Measurements from ENCODE around the gene TMEM181.
"Not testable (repeated sequence)": the region's sequence is repeated elsewhere in the genome, so short reads cannot be mapped to it uniquely, and the experiment has no call there.

The TMEM181 gene

DNA sequence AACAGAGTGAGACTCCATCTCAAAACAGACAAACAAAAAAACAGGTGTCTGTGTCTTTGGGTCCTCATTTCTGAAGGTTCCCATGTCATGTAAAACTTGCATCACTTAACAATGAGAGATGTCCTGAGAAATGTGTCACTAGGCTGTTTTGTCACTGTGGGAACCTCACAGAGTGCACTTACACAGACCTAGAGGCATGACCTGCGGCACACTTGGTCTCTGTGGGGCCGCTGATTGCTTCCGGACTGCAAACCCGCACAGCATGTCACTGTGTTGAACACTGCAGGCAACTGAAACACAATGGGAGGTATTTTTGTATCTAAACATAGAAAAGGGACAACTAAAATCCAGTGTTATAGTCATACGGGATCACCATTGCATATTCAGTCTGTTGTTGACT lies 42.3 kb upstream of the TMEM181 start:
- TF ChIP-seq, protein P1, sequence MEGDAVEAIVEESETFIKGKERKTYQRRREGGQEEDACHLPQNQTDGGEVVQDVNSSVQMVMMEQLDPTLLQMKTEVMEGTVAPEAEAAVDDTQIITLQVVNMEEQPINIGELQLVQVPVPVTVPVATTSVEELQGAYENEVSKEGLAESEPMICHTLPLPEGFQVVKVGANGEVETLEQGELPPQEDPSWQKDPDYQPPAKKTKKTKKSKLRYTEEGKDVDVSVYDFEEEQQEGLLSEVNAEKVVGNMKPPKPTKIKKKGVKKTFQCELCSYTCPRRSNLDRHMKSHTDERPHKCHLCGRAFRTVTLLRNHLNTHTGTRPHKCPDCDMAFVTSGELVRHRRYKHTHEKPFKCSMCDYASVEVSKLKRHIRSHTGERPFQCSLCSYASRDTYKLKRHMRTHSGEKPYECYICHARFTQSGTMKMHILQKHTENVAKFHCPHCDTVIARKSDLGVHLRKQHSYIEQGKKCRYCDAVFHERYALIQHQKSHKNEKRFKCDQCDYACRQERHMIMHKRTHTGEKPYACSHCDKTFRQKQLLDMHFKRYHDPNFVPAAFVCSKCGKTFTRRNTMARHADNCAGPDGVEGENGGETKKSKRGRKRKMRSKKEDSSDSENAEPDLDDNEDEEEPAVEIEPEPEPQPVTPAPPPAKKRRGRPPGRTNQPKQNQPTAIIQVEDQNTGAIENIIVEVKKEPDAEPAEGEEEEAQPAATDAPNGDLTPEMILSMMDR (IDR thresholded peaks at IDR 0.05; ENCODE audit: low read depth, low read length) = no peak
- no peak overlapping the region for H3K4me3 ChIP-seq (ENCODE audit: low read depth, low read length)

DNA sequence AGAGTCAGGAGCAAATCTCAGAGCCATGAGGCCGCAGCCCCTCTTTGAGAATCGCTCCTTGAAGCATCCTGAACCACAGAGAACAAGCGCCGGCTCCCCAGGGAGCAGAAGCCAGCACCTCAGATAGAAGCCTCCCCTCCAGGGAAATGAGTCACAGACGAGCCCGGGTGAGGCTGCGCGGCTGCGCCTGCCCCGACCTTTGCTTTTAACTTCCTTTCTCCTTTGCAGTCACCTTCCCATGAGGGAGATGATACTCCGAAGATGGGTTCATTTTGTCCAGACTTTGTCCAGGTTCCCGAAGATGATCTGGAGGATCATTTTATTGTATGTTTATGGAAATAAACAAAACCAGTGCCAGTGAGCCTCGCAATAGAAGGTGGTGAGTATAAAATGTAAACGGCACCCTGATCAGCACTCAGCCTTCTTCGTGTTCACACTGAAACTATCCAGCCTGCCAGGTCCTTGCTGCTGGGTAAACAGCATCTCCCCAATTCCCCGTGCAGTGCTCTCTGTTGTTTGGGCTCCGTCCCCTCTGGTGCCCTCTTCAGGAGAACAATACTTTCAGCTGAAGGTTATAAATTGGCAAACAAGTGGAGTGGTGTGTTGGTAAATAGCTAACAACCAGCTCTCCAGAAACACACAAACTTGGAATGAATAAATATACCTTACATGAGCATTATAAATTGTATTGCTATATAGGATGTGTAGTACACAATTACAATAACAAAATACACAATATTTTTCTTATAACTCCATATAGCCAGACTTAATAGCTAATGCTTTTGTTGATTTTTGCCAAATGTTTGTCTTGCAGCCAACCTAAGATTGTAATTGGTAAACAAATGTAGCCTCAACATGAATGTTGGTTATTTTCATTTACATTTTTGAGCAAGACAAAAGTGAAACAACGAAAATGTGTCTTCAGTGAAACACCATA lies 41.4 kb upstream of the TMEM181 start:
- H3K4me3 ChIP-seq (ENCODE audit: low read depth, low read length) = peak overlapping the region; percentile 52
- TF ChIP-seq, protein P1 (IDR thresholded peaks at IDR 0.05; ENCODE audit: low read depth, low read length) = peak; percentile 51

DNA sequence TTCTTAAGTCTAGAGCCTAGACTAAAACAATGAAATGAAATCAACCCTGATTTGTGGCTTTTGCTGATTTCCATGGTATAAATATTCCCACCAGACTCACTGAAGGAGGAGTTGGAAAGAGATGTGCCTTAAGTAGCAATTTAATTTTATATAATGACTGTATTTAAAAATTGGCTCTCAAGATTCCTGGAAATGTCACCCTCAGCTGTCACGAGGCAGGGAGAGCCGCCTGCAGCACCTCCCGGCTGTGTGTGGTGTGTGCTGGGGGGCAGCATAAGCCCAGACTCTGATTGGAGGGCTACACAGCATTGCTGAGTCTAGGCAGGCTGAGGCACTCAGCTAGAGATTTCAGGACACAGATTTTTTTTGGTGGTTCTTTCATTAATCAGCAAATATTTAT lies 40.6 kb upstream of the TMEM181 start:
- TF ChIP-seq, protein P1 (IDR thresholded peaks at IDR 0.05; ENCODE audit: low read depth, low read length) = no peak
- no peak overlapping the region for H3K4me3 ChIP-seq (ENCODE audit: low read depth, low read length)

DNA sequence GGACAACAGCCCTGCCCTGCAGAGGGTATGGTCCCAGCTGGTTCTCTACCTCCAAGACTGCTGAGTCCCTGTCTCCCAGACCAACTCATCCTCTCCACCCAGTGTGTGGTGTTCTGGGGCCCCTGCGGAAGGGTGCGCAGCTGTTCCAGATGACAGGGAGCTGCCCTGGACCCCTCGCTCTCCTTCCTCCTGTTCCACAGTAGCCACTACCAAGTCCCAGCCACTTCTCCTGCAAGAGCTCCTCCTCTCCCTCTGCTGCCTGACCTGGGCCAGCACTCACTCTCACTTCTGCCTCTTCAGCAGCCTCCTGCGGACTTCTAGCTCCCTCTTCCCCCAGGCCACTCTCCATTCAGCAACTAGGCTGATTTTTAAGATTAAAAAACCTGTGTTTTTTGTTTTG lies 40.1 kb upstream of the TMEM181 start:
- H3K4me3 ChIP-seq (ENCODE audit: low read depth, low read length) = no peak overlapping the region
- TF ChIP-seq, protein P1 (IDR thresholded peaks at IDR 0.05; ENCODE audit: low read depth, low read length) = no peak

DNA sequence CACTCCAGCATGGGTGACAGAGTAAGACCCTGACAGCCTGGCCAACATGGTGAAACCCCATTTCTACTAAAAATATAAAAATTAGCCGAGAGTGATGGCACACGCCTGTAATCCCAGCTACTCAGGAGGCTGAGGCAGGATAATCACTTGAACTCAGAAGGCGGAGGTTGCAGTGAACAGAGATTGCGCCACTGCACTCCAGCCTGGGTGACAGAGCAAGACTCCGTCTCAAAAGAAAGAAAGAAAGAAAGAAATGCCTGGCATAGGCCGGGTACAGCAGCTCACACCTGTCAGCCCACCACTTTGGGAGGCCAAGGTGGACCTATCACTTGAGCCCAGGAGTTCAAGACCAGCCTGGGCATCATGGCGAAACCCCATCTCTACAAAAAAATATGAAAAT lies 38.9 kb upstream of the TMEM181 start:
- not testable (repeated sequence) for H3K4me3 ChIP-seq (ENCODE audit: low read depth, low read length)

DNA sequence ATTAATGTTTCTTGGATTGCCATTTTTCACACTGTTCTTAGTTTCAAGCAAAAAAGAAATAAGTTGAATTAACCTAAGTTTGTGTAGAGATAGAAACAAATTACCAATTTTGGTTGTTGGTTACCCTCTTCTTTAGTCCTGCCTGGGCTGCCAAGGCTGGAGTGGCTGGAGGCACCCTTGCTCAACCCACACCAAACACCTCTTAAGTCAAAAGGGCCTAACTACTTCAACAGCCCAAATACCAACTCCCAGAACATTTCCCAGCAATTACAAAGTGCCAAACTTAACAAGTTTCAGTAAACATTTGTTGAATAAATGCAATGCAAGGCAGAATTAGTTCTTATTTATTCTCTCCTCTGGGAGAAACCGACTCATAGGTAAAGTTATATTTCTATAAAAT lies 38.1 kb upstream of the TMEM181 start:
- no peak overlapping the region for H3K4me3 ChIP-seq (ENCODE audit: low read depth, low read length)
- TF ChIP-seq, protein P1 (IDR thresholded peaks at IDR 0.05; ENCODE audit: low read depth, low read length) = no peak

DNA sequence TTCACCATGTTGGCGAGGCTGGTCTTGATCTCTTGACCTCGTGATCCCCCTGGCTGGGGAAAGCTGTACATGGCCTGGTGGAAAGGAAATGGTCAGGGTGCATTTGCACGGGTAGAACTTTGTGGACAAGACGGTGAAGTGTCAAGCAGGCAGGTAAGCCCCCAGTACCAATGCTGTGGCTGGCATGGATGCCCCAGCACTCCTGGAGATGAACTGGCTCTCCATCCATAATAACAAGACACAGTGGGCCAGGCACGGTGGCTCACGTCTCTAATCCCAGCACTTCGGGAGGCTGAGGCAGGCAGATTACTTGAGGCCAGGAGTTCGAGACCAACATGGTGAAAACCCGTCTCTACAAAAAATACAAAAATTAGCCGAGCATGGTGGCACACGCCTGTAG lies 37.3 kb upstream of the TMEM181 start:
- no peak overlapping the region for H3K4me3 ChIP-seq (ENCODE audit: low read depth, low read length)
- TF ChIP-seq, protein P1 (IDR thresholded peaks at IDR 0.05; ENCODE audit: low read depth, low read length) = no peak

Data from WI38 (cell line).